HepG2 (cell line): ENCODE measurements around the gene RABGGTB. TPM values are rescaled to one million over a fixed set of nuclear protein-coding genes. Genes with fewer than 3 reads are reported as not detected.
"Not testable (repeated sequence)": the region's sequence is repeated elsewhere in the genome, so short reads cannot be mapped to it uniquely, and the experiment has no call there.

ENCODE experiments used
- ATAC-seq: fragments of 200-7000 bp; cut with Tn5 transposase; 3 replicates; pipeline ENCODE4 v1.9.1; 2020; ENCODE audit warnings: mild to moderate bottlenecking, moderate library complexity
- BruUV-seq: library from RNA; stranded (reverse); fragments of 400-500 nt; replicated peaks from 2 replicates; lab custom pipeline; 2021; lab: Mats Ljungman, UMichigan
- CTCF ChIA-PET: fragments of 300-600 bp; formaldehyde crosslinking; extraction: SDS; loops from one replicate; lab custom pipeline; 2021; ENCODE audit warnings: low total read pairs, inconsistent platforms, low intra/inter-chr PET ratio; lab: Yijun Ruan, JAX
- POLR2A ChIA-PET: fragments of 350-600 bp; sonication (Branson Sonifier 250); formaldehyde crosslinking; loops from one replicate; lab custom pipeline; 2020; ENCODE audit warnings: antibody characterized with exemption, inconsistent platforms; lab: Yijun Ruan, JAX
- DNase-seq: peaks from one replicate; pipeline ENCODE4 v3.0.0-alpha.2; 2015; ENCODE audit warnings: low spot score
- FAIRE-seq: peaks from 3 replicates; lab custom pipeline; 2011; peaks lifted over from hg19 to GRCh38; lab: Jason Lieb, UNC
- H2AFZ ChIP-seq: one replicate; pipeline ENCODE4 v1.6.1; 2011; ENCODE audit warnings: low read length, inconsistent platforms
- H3K27ac ChIP-seq: fragments of 300-600 bp; 3 replicates; pipeline ENCODE4 v1.8.0; 2011; ENCODE audit warnings: mixed run types, mild to moderate bottlenecking, mixed read lengths, low read length, inconsistent platforms; ENCODE audit not compliant: insufficient read depth; ENCODE audit errors: extremely low read length
- H3K27me3 ChIP-seq, 2 experiments: fragments of 200-600 bp in 1 of 2; 2 replicates in 1 of 2; 3 replicates in 1 of 2; pipeline versions ENCODE4 v1.6.0 to v1.8.0; 2011; ENCODE audit warnings: low read length in 2 of 2, mild to moderate bottlenecking in 2 of 2, moderate library complexity in 2 of 2, inconsistent platforms in 1 of 2; ENCODE audit not compliant: insufficient read depth in 2 of 2, control insufficient read depth in 1 of 2
- H3K36me3 ChIP-seq, 2 experiments: fragments of 200-600 bp in 1 of 2; replicated peaks in 1 of 2; 2 replicates in 1 of 2; 3 replicates in 1 of 2; pipeline versions ENCODE4 v1.5.1 to v1.8.0; 2011; ENCODE audit warnings: low read length in 2 of 2, inconsistent platforms in 1 of 2; ENCODE audit not compliant: insufficient read depth in 2 of 2, control insufficient read depth in 1 of 2
- H3K4me1 ChIP-seq: 2 replicates; pipeline ENCODE4 v1.5.1; 2012; ENCODE audit warnings: low read length, inconsistent platforms; ENCODE audit not compliant: insufficient read depth
- H3K4me2 ChIP-seq: 2 replicates; pipeline ENCODE4 v1.6.0; 2011; ENCODE audit warnings: low read depth, low read length, inconsistent platforms
- H3K4me3 ChIP-seq, 3 experiments: fragments of 200-600 bp in 1 of 3; sonication (generic), shearing (Covaris generic) in 1 of 3; replicated peaks in 1 of 3; 2 replicates each; pipeline ENCODE4 v1.5.1; 2011 to 2016; ENCODE audit warnings: low read length in 3 of 3, inconsistent platforms in 2 of 3, low read depth in 2 of 3, mild to moderate bottlenecking in 2 of 3, control low read depth in 1 of 3, mixed read lengths in 1 of 3; ENCODE audit not compliant: insufficient read depth in 1 of 3
- H3K79me2 ChIP-seq: one replicate; pipeline ENCODE4 v1.6.1; 2011; ENCODE audit warnings: low read length, inconsistent platforms; ENCODE audit not compliant: insufficient read depth
- H3K9ac ChIP-seq: 2 replicates; pipeline ENCODE4 v1.6.0; 2011; ENCODE audit warnings: mild to moderate bottlenecking, low read depth, low read length, inconsistent platforms; ENCODE audit not compliant: insufficient read depth
- H3K9me3 ChIP-seq: 2 replicates; pipeline ENCODE4 v1.5.1; 2012; ENCODE audit warnings: mild to moderate bottlenecking, low read length
- H4K20me1 ChIP-seq: 2 replicates; pipeline ENCODE4 v1.6.0; 2011; ENCODE audit warnings: inconsistent platforms, mild to moderate bottlenecking, low read length, moderate library complexity; ENCODE audit not compliant: insufficient read depth
- BCL6 ChIP-seq: IDR thresholded peaks from 2 replicates; pipeline ENCODE4 v1.6.1; 2016; ENCODE audit warnings: missing genetic modification reagents, missing compliant biosample characterization
- WGBS: methylation state at CpG from one replicate; pipeline ENCODE4 v1.1.6; 2017; ENCODE audit warnings: low lambda C conversion rate; 5-methylcytosine and 5-hydroxymethylcytosine counted together
- in situ Hi-C: cut with HindIII; loops from 2 replicates; pipeline ENCODE4 v1.10.0; 2017; ENCODE audit warnings: low pct_unique_long_range_greater_than_20kb; ENCODE audit not compliant: extremely low pct_ligation_motif_present
- intact Hi-C: fragments of 100-400 bp; cut with micrococcal nuclease; formaldehyde crosslinking; loops from one replicate; pipeline ENCODE4 v1.10.0; 2022; ENCODE audit not compliant: unreplicated experiment
- polyA plus RNA-seq, 8 experiments: library from polyadenylated mRNA; depleted of rRNA in 3 of 8; stranded (reverse) in 7 of 8; unstranded in 1 of 8; fragments of >200 nt; fragmentation: Illumina TruSeq in 4 of 8; extraction: Trizol in 4 of 8; gene quantifications; 2 replicates each; pipeline versions ENCODE4 v1.2.1 to v1.2.3, GENCODE V29; 2011 to 2016; ENCODE audit warnings: low read depth in 4 of 8, missing spikeins in 1 of 8, mixed read lengths in 1 of 8; ENCODE audit not compliant: insufficient read depth in 1 of 8
- total RNA-seq, 5 experiments: library from RNA; depleted of rRNA; stranded (reverse); fragments of >200 nt; fragmentation: Illumina TruSeq; extraction: Trizol; gene quantifications; 2 replicates each; pipeline ENCODE4 v1.2.3, GENCODE V29; 2016; ENCODE audit warnings: low read depth in 1 of 5
- TF ChIP-seq, protein P1 (sequence below): sonication (generic); formaldehyde crosslinking; IDR thresholded peaks from 2 replicates; pipeline ENCODE4 v1.4.0; 2020; ENCODE audit warnings: missing genetic modification reagents, low read depth, mild to moderate bottlenecking, borderline replicate concordance

Gene RABGGTB
- total and polyA plus RNA-seq, 2 of the 13 experiments (the other 11 are each of a cell fraction or from before 2014, with no cell fraction given) = 185 to 290 TPM

DNA sequence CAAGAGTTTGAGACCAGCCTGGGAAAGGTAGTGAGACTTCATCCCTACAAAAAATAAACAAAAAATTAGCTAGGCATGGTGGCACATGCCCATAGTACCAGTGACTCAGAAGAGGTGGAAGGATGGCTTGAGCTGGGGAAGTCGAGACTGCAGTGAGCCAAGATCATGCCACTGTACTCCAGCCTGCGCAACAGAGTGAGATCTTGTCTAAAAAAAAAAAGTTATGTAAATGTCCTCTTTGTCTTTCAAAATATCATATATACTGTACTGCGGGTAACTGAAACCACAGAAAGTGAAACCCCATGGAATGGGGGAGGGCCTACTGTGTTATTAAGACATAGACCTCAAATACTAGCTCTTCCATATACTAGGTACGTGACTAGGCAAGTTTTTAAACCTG lies 40.8 kb upstream of the RABGGTB start:
- no peak for FAIRE-seq

DNA sequence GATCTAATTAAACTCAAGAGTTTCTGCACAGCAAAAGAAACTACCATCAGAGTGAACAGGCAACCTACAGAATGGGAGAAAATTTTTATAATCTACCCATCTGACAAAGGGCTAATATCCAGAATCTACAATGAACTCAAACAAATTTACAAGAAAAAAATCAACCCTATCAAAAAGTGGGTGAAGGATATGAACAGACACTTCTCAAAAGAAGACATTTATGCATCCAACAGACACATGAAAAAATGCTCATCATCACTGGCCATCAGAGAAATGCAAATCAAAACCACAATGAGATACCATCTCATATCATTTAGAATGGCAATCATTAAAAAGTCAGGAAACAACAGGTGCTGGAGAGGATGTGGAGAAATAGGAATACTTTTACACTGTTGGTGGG lies 28.8 kb upstream of the RABGGTB start:
- CTCF ChIA-PET, H3K4me3 ChIP-seq: not testable (repeated sequence)

More for the DNA sequence above, 40.8 kb upstream of the RABGGTB start:
- no peaks in the 10 kb centered on the region for H4K20me1 ChIP-seq
- H3K9ac ChIP-seq = no peak overlapping the region
- ChIA-PET POLR2A (no interaction called here), CTCF (no interaction called here)
- no peak overlapping the region for H3K27ac ChIP-seq
- no peaks in the 10 kb centered on the region for H3K79me2 ChIP-seq
- H3K4me1 ChIP-seq = no peaks in the 10 kb centered on the region
- DNase-seq (no peak), ATAC-seq (no peak; the same call in 2 of the 3 replicates)
- H3K9me3 ChIP-seq = no peaks in the 10 kb centered on the region
- H3K36me3 ChIP-seq = peaks cover 12 to 23% of the 10 kb centered on the region in 2 experiments; a peak in 4 of 5 replicates
- H3K4me3 ChIP-seq = no peak overlapping the region
- H3K4me2 ChIP-seq = no peak overlapping the region
- TF ChIP-seq, protein P1, sequence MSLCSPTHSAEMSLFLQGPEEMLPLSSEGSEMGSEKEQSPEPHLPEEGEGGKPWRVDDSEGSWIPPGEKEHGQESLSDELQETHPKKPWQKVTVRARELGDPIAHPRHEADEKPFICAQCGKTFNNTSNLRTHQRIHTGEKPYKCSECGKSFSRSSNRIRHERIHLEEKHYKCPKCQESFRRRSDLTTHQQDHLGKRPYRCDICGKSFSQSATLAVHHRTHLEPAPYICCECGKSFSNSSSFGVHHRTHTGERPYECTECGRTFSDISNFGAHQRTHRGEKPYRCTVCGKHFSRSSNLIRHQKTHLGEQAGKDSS (CRISPR knock-in tag) = no peak
- no peak for TF ChIP-seq BCL6
- no TSS peak for BruUV-seq
- no peaks in the 10 kb centered on the region for H3K27me3 ChIP-seq
- intact Hi-C loops (no loop called here), in situ Hi-C loops (no loop called here)
- H2AFZ ChIP-seq = no peak overlapping the region
- WGBS = 75% methylated on average over 4 of the region's 4 CpGs

More for the DNA sequence above, 28.8 kb upstream of the RABGGTB start:
- H3K27ac ChIP-seq, H3K9ac ChIP-seq, H4K20me1 ChIP-seq, H3K9me3 ChIP-seq, H2AFZ ChIP-seq, in situ Hi-C loops, FAIRE-seq, H3K79me2 ChIP-seq, BruUV-seq, DNase-seq, intact Hi-C loops, H3K27me3 ChIP-seq, H3K4me1 ChIP-seq, H3K4me2 ChIP-seq, ATAC-seq, POLR2A ChIA-PET: not testable (repeated sequence)
- peaks cover 4 to 16% of the 10 kb centered on the region in 2 experiments for H3K36me3 ChIP-seq
